Astrocyte (in vitro differentiated cells and primary cell): ENCODE measurements around the gene TGM6.

Experiments used
- CTCF ChIP-seq: IDR thresholded peaks from 2 replicates; pipeline ENCODE4 v1.5.1; 2011; ENCODE audit warnings: low read depth, mild to moderate bottlenecking, inconsistent platforms, low read length, moderate library complexity; ENCODE audit not compliant: insufficient read depth
- EZH2 ChIP-seq: IDR thresholded peaks from 2 replicates; pipeline ENCODE4 v1.6.1; 2012; ENCODE audit warnings: mild to moderate bottlenecking, low read length, inconsistent platforms; ENCODE audit not compliant: insufficient read depth

GRCh38 chr20:2402271-2402980, 21.7 kb downstream of the TGM6 start:
- TF ChIP-seq CTCF (peak; percentile 45), EZH2 (no peak)
